ENCODE data around the gene P2RY6. TPM values are rescaled to one million over a fixed set of nuclear protein-coding genes. Genes with fewer than 3 reads are reported as not detected.
A peak's percentile ranks its signal among the peaks of the same experiment; 100 is the strongest.

The P2RY6 gene
- total and polyA plus RNA-seq, 2 donors from 2014 or later = 6.7 to 17.9 TPM

GRCh38 chr11:73312851-73313327 lies 40.8 kb downstream of the P2RY6 start:
- peak overlapping the region; percentile 28 to 79 (median 62) for H3K4me3 ChIP-seq (ENCODE audit: low read length in 3 of 3)
- H3K36me3 ChIP-seq (ENCODE audit: control insufficient read depth in 2 of 3, insufficient read depth in 3 of 3, low read length in 3 of 3) = peaks cover 0 to 20% (median 2%) of the 10 kb centered on the region in 3 donors
- FAIRE-seq (no peak), DNase-seq (peak in 4 of 5 donors; percentile 65 to 78 (median 74))
- H3K27ac ChIP-seq (ENCODE audit: low read depth in 2 of 2, low read length in 2 of 2) = peak overlapping the region; percentile 24 to 87
- H3K9ac ChIP-seq (ENCODE audit: low read length in 3 of 3) = peak overlapping the region in 2 of 3 donors; percentile 3 to 86
- H3K9me3 ChIP-seq (ENCODE audit: control insufficient read depth in 2 of 3, insufficient read depth in 1 of 3, low read length in 3 of 3) = no peaks in the 10 kb centered on the region
- no peak for TF ChIP-seq CTCF (IDR thresholded peaks at IDR 0.05; ENCODE audit: borderline replicate concordance, extremely low read depth, insufficient read depth)
- no peaks in the 10 kb centered on the region for H3K27me3 ChIP-seq (ENCODE audit: control insufficient read depth, insufficient read depth, low read length)
- intact Hi-C loops (cut with DNase I) = no loop called here
- H3K4me1 ChIP-seq (ENCODE audit: control insufficient read depth in 2 of 3, insufficient read depth in 2 of 3, low read depth in 1 of 3, low read length in 3 of 3) = peaks cover 12 to 75% (median 58%) of the 10 kb centered on the region in 3 donors

GRCh38 chr11:73313652-73314051 lies 41.5 kb downstream of the P2RY6 start:
- no peak for FAIRE-seq
- H3K4me1 ChIP-seq (ENCODE audit: control insufficient read depth in 2 of 3, insufficient read depth in 2 of 3, low read depth in 1 of 3, low read length in 3 of 3) = peaks cover 12 to 83% (median 66%) of the 10 kb centered on the region in 3 donors
- no peak for TF ChIP-seq CTCF (IDR thresholded peaks at IDR 0.05; ENCODE audit: borderline replicate concordance, extremely low read depth, insufficient read depth)
- no peak for DNase-seq
- peaks cover 0 to 20% (median 2%) of the 10 kb centered on the region in 3 donors for H3K36me3 ChIP-seq (ENCODE audit: control insufficient read depth in 2 of 3, insufficient read depth in 3 of 3, low read length in 3 of 3)
- no peaks in the 10 kb centered on the region for H3K27me3 ChIP-seq (ENCODE audit: control insufficient read depth, insufficient read depth, low read length)
- H3K4me3 ChIP-seq (ENCODE audit: low read length in 3 of 3) = peak overlapping the region; percentile 4 to 79 (median 62)
- H3K27ac ChIP-seq (ENCODE audit: low read depth in 2 of 2, low read length in 2 of 2) = peak overlapping the region; percentile 24 to 87
- intact Hi-C loops (cut with DNase I) = no loop called here
- peak overlapping the region in 2 of 3 donors; percentile 3 to 86 for H3K9ac ChIP-seq (ENCODE audit: low read length in 3 of 3)
- no peaks in the 10 kb centered on the region for H3K9me3 ChIP-seq (ENCODE audit: control insufficient read depth in 2 of 3, insufficient read depth in 1 of 3, low read length in 3 of 3)

GRCh38 chr11:73314117-73314961 lies 42.2 kb downstream of the P2RY6 start:
- peak overlapping the region; percentile 23 to 79 (median 62) for H3K4me3 ChIP-seq (ENCODE audit: low read length in 3 of 3)
- peak; percentile 88 to 96 (median 95) for DNase-seq
- peak overlapping the region in 1 of 3 donors; percentile 86 for H3K9ac ChIP-seq (ENCODE audit: low read length in 3 of 3)
- H3K4me1 ChIP-seq (ENCODE audit: control insufficient read depth in 2 of 3, insufficient read depth in 2 of 3, low read depth in 1 of 3, low read length in 3 of 3) = peaks cover 12 to 86% (median 70%) of the 10 kb centered on the region in 3 donors
- no peaks in the 10 kb centered on the region for H3K9me3 ChIP-seq (ENCODE audit: control insufficient read depth in 2 of 3, insufficient read depth in 1 of 3, low read length in 3 of 3)
- peaks cover 0 to 20% (median 2%) of the 10 kb centered on the region in 3 donors for H3K36me3 ChIP-seq (ENCODE audit: control insufficient read depth in 2 of 3, insufficient read depth in 3 of 3, low read length in 3 of 3)
- TF ChIP-seq CTCF (IDR thresholded peaks at IDR 0.05; ENCODE audit: borderline replicate concordance, extremely low read depth, insufficient read depth) = no peak
- H3K27me3 ChIP-seq (ENCODE audit: control insufficient read depth, insufficient read depth, low read length) = no peaks in the 10 kb centered on the region
- no peak for FAIRE-seq
- H3K27ac ChIP-seq (ENCODE audit: low read depth in 2 of 2, low read length in 2 of 2) = peak overlapping the region; percentile 24 to 87
- intact Hi-C loops (cut with DNase I) = no loop called here

All from kidney (tissue), 14 donors.